Measurements from ENCODE around the gene ZNF768. TPM values are rescaled to one million over a fixed set of nuclear protein-coding genes. Genes with fewer than 3 reads are reported as not detected.

ZNF768 gene
- total RNA-seq, 1 donor from 2014 or later: 18.9 TPM

- intact Hi-C loops (cut with DNase I): loop anchor here (5.0 kb wide), 1 partner anchor 172 kb away; the partner anchor contains the start of gene CD2BP2
- Histone ChIP-seq H3K27me3 (no peaks in the 10 kb centered on the region), H3K36me3 (peaks cover 26 to 28% of the 10 kb centered on the region in 2 donors), H3K9me3 (no peaks in the 10 kb centered on the region), H3K27ac (no peak overlapping the region), H3K4me1 (peaks cover 6 to 12% of the 10 kb centered on the region in 2 donors), H3K4me3 (no peak overlapping the region)
- no peak for DNase-seq (ENCODE audit: low spot score in 2 of 2)
- no peak for TF ChIP-seq CTCF (IDR thresholded peaks at IDR 0.05)
Observed at GRCh38 chr16:30528799-30529457, 2.6 kb upstream of the ZNF768 start.

- intact Hi-C loops (cut with DNase I): loop anchor here (1.0 to 5.0 kb wide), 9 partner anchors 31 to 171 kb away; partner anchors contain the start of genes CD2BP2, FBRS, SEPHS2 and SRCAP
- peaks cover 0 to 6% of the 10 kb centered on the region in 2 donors for H3K4me1 ChIP-seq
- no peak for TF ChIP-seq CTCF (IDR thresholded peaks at IDR 0.05)
- no peaks in the 10 kb centered on the region for H3K27me3 ChIP-seq
- H3K4me3 ChIP-seq: peak overlapping the region; percentile 14 to 86
- H3K27ac ChIP-seq: peak overlapping the region; percentile 93 to 96
- H3K36me3 ChIP-seq: peaks cover 24% of the 10 kb centered on the region in 2 donors
- no peaks in the 10 kb centered on the region for H3K9me3 ChIP-seq
- DNase-seq (ENCODE audit: low spot score in 2 of 2): no peak
Observed at GRCh38 chr16:30527635-30528178, 1.3 kb upstream of the ZNF768 start.

- Histone ChIP-seq H3K9me3 (no peaks in the 10 kb centered on the region), H3K27ac (peak overlapping the region; percentile 93 to 96), H3K36me3 (peaks cover 17% of the 10 kb centered on the region in 2 donors), H3K27me3 (no peaks in the 10 kb centered on the region), H3K4me1 (peaks cover 0 to 6% of the 10 kb centered on the region in 2 donors), H3K4me3 (peak overlapping the region; percentile 86 to 92)
- intact Hi-C loops (cut with DNase I): loop anchor here (1.0 to 5.0 kb wide), 10 partner anchors 32 to 172 kb away; partner anchors contain the start of genes CD2BP2, DCTPP1, FBRS and SEPHS2
- TF ChIP-seq CTCF (IDR thresholded peaks at IDR 0.05): peak; percentile 14 to 31 (median 28)
- DNase-seq (ENCODE audit: low spot score in 2 of 2): peak; percentile 90 to 99
Observed at GRCh38 chr16:30526823-30527634, 663 bp upstream of the ZNF768 start.

- TF ChIP-seq CTCF (IDR thresholded peaks at IDR 0.05): no peak
- Histone ChIP-seq H3K4me1 (peaks cover 0 to 6% of the 10 kb centered on the region in 2 donors), H3K27ac (peak overlapping the region; percentile 93 to 96), H3K27me3 (no peaks in the 10 kb centered on the region), H3K36me3 (peaks cover 8 to 11% of the 10 kb centered on the region in 2 donors), H3K4me3 (peak overlapping the region; percentile 86 to 92), H3K9me3 (no peaks in the 10 kb centered on the region)
- intact Hi-C loops (cut with DNase I): loop anchor here (1.0 to 5.0 kb wide), 9 partner anchors 33 to 173 kb away; partner anchors contain the start of genes CD2BP2, DCTPP1, SEPHS2 and SRCAP
- DNase-seq (ENCODE audit: low spot score in 2 of 2): no peak
Observed at GRCh38 chr16:30525844-30526136, 576 bp downstream of the ZNF768 start.

All from ascending aorta (tissue), 2 donors.